Measurements from ENCODE around the gene SPON1.

SPON1 gene

GRCh38 chr11:14110629-14111028 lies 148.1 kb downstream of the SPON1 start:
- DNase-seq (ENCODE audit: extremely low read depth, insufficient read length) = no peak
- TF ChIP-seq CTCF (IDR thresholded peaks at IDR 0.05; ENCODE audit: insufficient read depth, low read length, poor library complexity, severe bottlenecking) = no peak
- H3K4me3 ChIP-seq (replicated peaks; ENCODE audit: low read depth, low read length) = no peak overlapping the region
- H3K36me3 ChIP-seq (ENCODE audit: control insufficient read depth, insufficient read depth, low read length) = no peaks in the 10 kb centered on the region
- H3K27me3 ChIP-seq (replicated peaks; ENCODE audit: control insufficient read depth, insufficient read depth, low read length) = no peaks in the 10 kb centered on the region

GRCh38 chr11:14111496-14111895 lies 149.0 kb downstream of the SPON1 start:
- no peak for DNase-seq (ENCODE audit: extremely low read depth, insufficient read length)
- TF ChIP-seq CTCF (IDR thresholded peaks at IDR 0.05; ENCODE audit: insufficient read depth, low read length, poor library complexity, severe bottlenecking) = no peak
- no peaks in the 10 kb centered on the region for H3K27me3 ChIP-seq (replicated peaks; ENCODE audit: control insufficient read depth, insufficient read depth, low read length)
- H3K4me3 ChIP-seq (replicated peaks; ENCODE audit: low read depth, low read length) = no peak overlapping the region
- H3K36me3 ChIP-seq (ENCODE audit: control insufficient read depth, insufficient read depth, low read length) = no peaks in the 10 kb centered on the region

GRCh38 chr11:14112721-14113120 lies 150.2 kb downstream of the SPON1 start:
- no peak for TF ChIP-seq CTCF (IDR thresholded peaks at IDR 0.05; ENCODE audit: insufficient read depth, low read length, poor library complexity, severe bottlenecking)
- Histone ChIP-seq H3K36me3 (ENCODE audit: control insufficient read depth, insufficient read depth, low read length) (no peaks in the 10 kb centered on the region), H3K27me3 (replicated peaks; ENCODE audit: control insufficient read depth, insufficient read depth, low read length) (no peaks in the 10 kb centered on the region), H3K4me3 (replicated peaks; ENCODE audit: low read depth, low read length) (no peak overlapping the region)
- DNase-seq (ENCODE audit: extremely low read depth, insufficient read length) = no peak

GRCh38 chr11:14114269-14114668 lies 151.7 kb downstream of the SPON1 start:
- TF ChIP-seq CTCF (IDR thresholded peaks at IDR 0.05; ENCODE audit: insufficient read depth, low read length, poor library complexity, severe bottlenecking) = no peak
- no peak for DNase-seq (ENCODE audit: extremely low read depth, insufficient read length)
- no peak overlapping the region for H3K4me3 ChIP-seq (replicated peaks; ENCODE audit: low read depth, low read length)
- no peaks in the 10 kb centered on the region for H3K36me3 ChIP-seq (ENCODE audit: control insufficient read depth, insufficient read depth, low read length)
- H3K27me3 ChIP-seq (replicated peaks; ENCODE audit: control insufficient read depth, insufficient read depth, low read length) = no peaks in the 10 kb centered on the region

DNA sequence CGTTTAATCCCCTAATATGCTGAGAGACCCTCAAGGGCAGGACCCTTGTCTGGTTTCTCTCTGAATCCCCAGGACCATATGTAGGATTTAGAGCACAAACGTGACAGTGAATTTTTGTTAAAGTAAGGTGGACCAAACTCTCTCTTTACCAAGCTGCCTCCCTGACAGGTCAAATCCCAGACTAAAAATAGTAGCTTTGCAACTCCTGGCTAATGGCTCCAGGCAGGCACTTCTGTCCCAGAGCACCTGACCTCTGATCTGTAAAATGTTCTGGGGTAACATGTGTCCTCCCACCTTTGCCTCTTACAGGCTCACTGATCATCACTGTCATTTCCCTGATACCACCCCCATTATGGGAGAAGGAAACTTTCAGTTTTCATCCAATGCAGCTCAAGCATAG lies 152.3 kb downstream of the SPON1 start:
- Histone ChIP-seq H3K4me3 (replicated peaks; ENCODE audit: low read depth, low read length) (no peak overlapping the region), H3K27me3 (replicated peaks; ENCODE audit: control insufficient read depth, insufficient read depth, low read length) (no peaks in the 10 kb centered on the region), H3K36me3 (ENCODE audit: control insufficient read depth, insufficient read depth, low read length) (no peaks in the 10 kb centered on the region)
- TF ChIP-seq CTCF (IDR thresholded peaks at IDR 0.05; ENCODE audit: insufficient read depth, low read length, poor library complexity, severe bottlenecking) = no peak
- no peak for DNase-seq (ENCODE audit: extremely low read depth, insufficient read length)

- no peak for TF ChIP-seq CTCF (IDR thresholded peaks at IDR 0.05; ENCODE audit: insufficient read depth, low read length, poor library complexity, severe bottlenecking)
- Histone ChIP-seq H3K4me3 (replicated peaks; ENCODE audit: low read depth, low read length) (no peak overlapping the region), H3K36me3 (ENCODE audit: control insufficient read depth, insufficient read depth, low read length) (no peaks in the 10 kb centered on the region), H3K27me3 (replicated peaks; ENCODE audit: control insufficient read depth, insufficient read depth, low read length) (no peaks in the 10 kb centered on the region; the same call in 1 of the 2 replicates)
- no peak for DNase-seq (ENCODE audit: extremely low read depth, insufficient read length)
Observed at GRCh38 chr11:14117632-14118031, 155.1 kb downstream of the SPON1 start.

Measured in GM06990 (cell line).